Germinal center (tissue), 1 donor: Measurements from ENCODE around the gene OTUD3.

Source experiments
- DNase-seq: peaks from one replicate; pipeline ENCODE4 v3.0.0; 2012; ENCODE audit warnings: mixed read lengths, low spot score

Gene OTUD3

DNA sequence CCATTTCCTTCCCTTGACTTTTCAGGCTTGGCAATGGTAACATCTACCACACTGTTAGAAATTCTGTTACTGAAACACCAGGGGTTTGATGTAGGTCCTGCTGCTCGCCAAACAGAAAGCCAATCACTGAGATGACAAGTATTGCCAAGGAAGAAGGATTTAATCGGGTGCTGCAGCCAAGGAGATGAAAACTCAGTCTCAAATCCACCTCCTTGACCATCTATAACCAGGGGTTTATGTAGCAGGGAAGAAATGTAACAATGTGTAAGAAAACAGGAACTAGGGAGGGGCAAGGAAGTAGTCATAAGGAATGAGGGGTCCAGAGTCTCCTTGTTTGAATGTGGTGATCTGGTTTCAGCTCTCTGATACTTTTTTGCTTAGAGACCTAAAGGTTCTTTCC, 71.9 kb downstream of the OTUD3 start:
- no peak for DNase-seq

DNA sequence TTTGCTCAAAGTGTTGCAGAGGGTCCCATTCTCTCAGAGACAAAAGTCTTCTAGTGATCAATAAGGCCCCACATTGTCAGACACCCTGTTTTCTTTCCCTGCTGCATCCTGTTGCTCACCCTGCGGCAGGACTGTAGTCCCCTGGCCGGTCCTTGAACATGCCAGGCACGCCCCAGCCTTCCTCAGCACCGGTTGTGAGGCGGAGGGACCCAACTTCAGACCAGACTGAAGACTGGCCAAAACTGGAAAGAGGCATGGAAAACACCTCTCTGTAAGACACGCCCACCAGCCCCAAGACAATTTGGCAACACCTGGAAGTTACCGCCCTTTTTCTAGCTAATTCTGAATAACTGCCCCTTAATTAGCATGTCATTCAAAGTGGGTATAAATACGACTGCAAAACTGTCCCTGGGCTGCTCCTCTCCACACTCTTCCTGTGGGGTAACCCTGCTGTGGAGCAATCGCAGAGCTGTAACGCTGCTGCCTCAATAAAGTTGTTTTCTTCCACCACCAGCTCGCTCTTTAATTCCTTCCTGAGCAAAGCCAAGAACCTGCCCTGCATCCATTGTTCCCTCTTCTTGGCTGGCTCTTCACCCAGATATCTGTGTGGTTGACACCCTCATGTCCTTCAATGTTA, 73.5 kb downstream of the OTUD3 start:
- no peak for DNase-seq

DNA sequence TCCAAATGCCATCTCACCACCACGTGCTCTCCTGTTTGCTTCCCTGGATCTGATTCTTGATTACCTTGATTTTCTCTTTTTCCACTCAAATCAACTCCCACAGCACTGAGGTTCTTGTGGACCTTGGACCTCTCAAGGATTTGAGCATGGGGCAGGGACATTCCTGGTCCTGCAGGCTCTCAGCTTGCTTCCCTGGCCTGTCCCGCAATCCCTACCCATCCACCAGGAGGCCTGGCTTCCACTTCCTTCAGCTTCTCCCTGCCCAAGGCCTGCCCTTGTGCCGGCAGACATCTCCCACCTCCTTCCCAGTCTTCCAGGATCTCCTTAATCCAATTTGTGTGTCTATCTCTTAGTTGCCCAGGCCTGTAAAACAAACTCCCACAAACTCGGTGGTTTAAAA, 75.6 kb downstream of the OTUD3 start:
- DNase-seq, result no peak

DNA sequence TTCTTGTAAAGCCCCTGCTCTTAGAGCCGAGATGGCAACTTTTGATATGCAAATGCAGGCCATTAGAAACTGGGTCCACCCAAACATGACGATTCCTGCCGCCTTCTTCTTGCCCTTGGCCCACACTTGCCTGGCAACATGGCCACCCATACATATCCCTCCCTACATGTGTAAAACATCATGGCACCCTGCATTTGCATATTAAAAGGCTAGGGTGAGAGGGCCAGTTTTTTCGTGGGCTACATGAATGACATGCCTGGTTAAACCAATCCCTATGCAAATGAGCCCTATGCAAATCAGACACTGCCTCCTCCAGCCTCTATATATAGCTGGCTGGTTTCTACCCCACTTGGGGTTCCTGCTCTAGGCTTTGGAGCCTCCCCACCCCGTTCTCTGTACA, 78.4 kb downstream of the OTUD3 start:
- DNase-seq, result no peak
